DOHH2 (cell line): Measurements from ENCODE around the gene AGFG1.

ENCODE experiments used
- H3F3A ChIP-seq: fragments of 200-600 bp; sonication (generic), shearing (Covaris generic); 2 replicates; pipeline ENCODE4 v1.6.0; 2016; ENCODE audit warnings: antibody characterized with exemption, mild to moderate bottlenecking; ENCODE audit not compliant: control insufficient read depth, insufficient read depth
- H3K27ac ChIP-seq: fragments of 200-600 bp; sonication (generic); 2 replicates; pipeline ENCODE4 v1.5.1; 2014; ENCODE audit warnings: low read depth, mild to moderate bottlenecking, low read length, moderate library complexity
- H3K27me3 ChIP-seq: fragments of 200-600 bp; sonication (generic); 2 replicates; pipeline ENCODE4 v1.6.1; 2014; ENCODE audit warnings: mild to moderate bottlenecking, low read length, mixed read lengths; ENCODE audit not compliant: control insufficient read depth
- H3K36me3 ChIP-seq: fragments of 200-600 bp; sonication (generic); 2 replicates; pipeline ENCODE4 v1.6.1; 2014; ENCODE audit warnings: mild to moderate bottlenecking, low read length, moderate library complexity, mixed read lengths; ENCODE audit not compliant: control insufficient read depth
- H3K4me1 ChIP-seq: fragments of 200-600 bp; sonication (generic); 2 replicates; pipeline ENCODE4 v1.6.1; 2014; ENCODE audit warnings: mild to moderate bottlenecking, low read length, mixed read lengths; ENCODE audit not compliant: control insufficient read depth
- H3K4me2 ChIP-seq: fragments of 200-600 bp; sonication (generic); 2 replicates; pipeline ENCODE4 v1.6.0; 2014; ENCODE audit warnings: mild to moderate bottlenecking, low read length, moderate library complexity
- H3K4me3 ChIP-seq: fragments of 200-600 bp; sonication (generic); 2 replicates; pipeline ENCODE4 v1.5.1; 2014; ENCODE audit warnings: mild to moderate bottlenecking, low read length, mixed read lengths
- H3K79me2 ChIP-seq: fragments of 200-600 bp; sonication (generic); 2 replicates; pipeline ENCODE4 v1.6.1; 2014; ENCODE audit warnings: mild to moderate bottlenecking, low read length, mixed read lengths; ENCODE audit not compliant: control insufficient read depth
- H3K9me2 ChIP-seq: fragments of 200-600 bp; sonication (generic); replicated peaks from 2 replicates; pipeline ENCODE4 v1.6.1; 2014; ENCODE audit warnings: mild to moderate bottlenecking, low read length, mixed read lengths; ENCODE audit not compliant: control insufficient read depth
- H3K9me3 ChIP-seq: fragments of 200-600 bp; sonication (generic); 2 replicates; pipeline ENCODE4 v1.6.1; 2014; ENCODE audit warnings: antibody characterized with exemption, low read length, mixed read lengths; ENCODE audit not compliant: control insufficient read depth, insufficient read depth
- H4K20me1 ChIP-seq: fragments of 200-600 bp; sonication (generic); 2 replicates; pipeline ENCODE4 v1.6.0; 2014; ENCODE audit warnings: low read depth, mild to moderate bottlenecking, antibody characterized with exemption, low read length, moderate library complexity; ENCODE audit not compliant: control insufficient read depth, insufficient read depth
- CTCF ChIP-seq: fragments of 200-600 bp; sonication (generic); IDR thresholded peaks from one replicate; pipeline ENCODE4 v1.5.1; 2014; ENCODE audit warnings: antibody characterized with exemption, mild to moderate bottlenecking, low read depth, low read length; ENCODE audit not compliant: poor library complexity, severe bottlenecking
- EZH2phosphoT487 ChIP-seq: fragments of 200-600 bp; sonication (generic); IDR thresholded peaks from 2 replicates; pipeline ENCODE4 v1.6.1; 2017; ENCODE audit warnings: borderline replicate concordance, mild to moderate bottlenecking, antibody characterized with exemption, low read length, moderate library complexity, mixed read lengths

The AGFG1 gene

GRCh38 chr2:227500301-227500630, 28.3 kb downstream of the AGFG1 start:
- Histone ChIP-seq H3K27me3 (no peaks in the 10 kb centered on the region), H3K4me2 (no peak overlapping the region), H3F3A (no peaks in the 10 kb centered on the region), H3K36me3 (peaks cover 4% of the 10 kb centered on the region), H3K79me2 (peaks cover 87% of the 10 kb centered on the region), H4K20me1 (no peaks in the 10 kb centered on the region), H3K4me1 (peaks cover 5% of the 10 kb centered on the region), H3K9me3 (no peaks in the 10 kb centered on the region), H3K9me2 (no peaks in the 10 kb centered on the region), H3K27ac (no peak overlapping the region), H3K4me3 (no peak overlapping the region)
- TF ChIP-seq CTCF (peak; percentile 19), EZH2phosphoT487 (no peak)

- Histone ChIP-seq H3K9me3 (no peaks in the 10 kb centered on the region), H3K36me3 (peaks cover 4% of the 10 kb centered on the region; the same call in 1 of the 2 replicates), H3K4me3 (no peak overlapping the region), H3K27ac (no peak overlapping the region), H3K4me1 (peaks cover 5% of the 10 kb centered on the region), H4K20me1 (0 out of 2 replicates have a peak, but pooled peaks cover 9% of the 10 kb centered on the region), H3F3A (no peaks in the 10 kb centered on the region), H3K27me3 (no peaks in the 10 kb centered on the region), H3K4me2 (no peak overlapping the region), H3K79me2 (peaks cover 95% of the 10 kb centered on the region), H3K9me2 (no peaks in the 10 kb centered on the region)
- TF ChIP-seq CTCF (no peak), EZH2phosphoT487 (no peak)
These were observed 31.8 kb downstream of the AGFG1 start for GRCh38 chr2:227503433-227504406.

- Histone ChIP-seq H3K79me2 (peaks cover 94% of the 10 kb centered on the region), H3K27ac (no peak overlapping the region), H4K20me1 (0 out of 2 replicates have a peak, but pooled peaks cover 9% of the 10 kb centered on the region), H3K4me3 (no peak overlapping the region), H3K4me1 (peaks cover 5% of the 10 kb centered on the region), H3K36me3 (no peaks in the 10 kb centered on the region; the same call in 1 of the 2 replicates), H3F3A (no peaks in the 10 kb centered on the region), H3K9me3 (no peaks in the 10 kb centered on the region), H3K27me3 (no peaks in the 10 kb centered on the region), H3K4me2 (no peak overlapping the region), H3K9me2 (no peaks in the 10 kb centered on the region)
- no peak for TF ChIP-seq EZH2phosphoT487
These were observed 32.7 kb downstream of the AGFG1 start for GRCh38 chr2:227504700-227505099.

GRCh38 chr2:227506456-227506855, 34.5 kb downstream of the AGFG1 start:
- no peaks in the 10 kb centered on the region for H3K9me3 ChIP-seq
- no peaks in the 10 kb centered on the region for H3K9me2 ChIP-seq
- TF ChIP-seq EZH2phosphoT487 (no peak), CTCF (no peak)
- H3K79me2 ChIP-seq = peaks cover 97% of the 10 kb centered on the region
- H3K4me1 ChIP-seq = peaks cover 11% of the 10 kb centered on the region
- H4K20me1 ChIP-seq = peaks cover 11% of the 10 kb centered on the region; the same call in 1 of the 2 replicates
- no peaks in the 10 kb centered on the region for H3K27me3 ChIP-seq
- no peak overlapping the region for H3K27ac ChIP-seq
- H3K4me2 ChIP-seq = no peak overlapping the region
- no peaks in the 10 kb centered on the region; the same call in 1 of the 2 replicates for H3K36me3 ChIP-seq
- no peak overlapping the region for H3K4me3 ChIP-seq
- H3F3A ChIP-seq = no peaks in the 10 kb centered on the region
